ENCODE measurements around the gene LRP1-AS. TPM values are rescaled to one million over a fixed set of nuclear protein-coding genes. Genes with fewer than 3 reads are reported as not detected.

LRP1-AS gene
- total and polyA plus RNA-seq, 2 donors, result not detected

GRCh38 chr12:57138526-57139272 lies 8.7 kb downstream of the LRP1-AS start:
- no peaks in the 10 kb centered on the region for H3K4me1 ChIP-seq (ENCODE audit: insufficient read depth)
- 59% methylated on average over 13 of the region's 13 CpGs for WGBS
- no peak for DNase-seq (ENCODE audit: extremely low spot score)
- H3K36me3 ChIP-seq (ENCODE audit: insufficient read depth), result peaks cover 4% of the 10 kb centered on the region
- H3K4me3 ChIP-seq (ENCODE audit: low read depth, low read length), result no peak overlapping the region
- peak overlapping the region; percentile 60 for H3K27ac ChIP-seq (ENCODE audit: low read depth)

GRCh38 chr12:57135527-57136326 lies 11.7 kb downstream of the LRP1-AS start:
- Histone ChIP-seq H3K36me3 (ENCODE audit: insufficient read depth) (peaks cover 1% of the 10 kb centered on the region), H3K4me1 (ENCODE audit: insufficient read depth) (no peaks in the 10 kb centered on the region), H3K4me3 (ENCODE audit: low read depth, low read length) (no peak overlapping the region), H3K27ac (ENCODE audit: low read depth) (peak overlapping the region; percentile 66)
- peak; percentile 63 for DNase-seq (ENCODE audit: extremely low spot score)
- WGBS, result 26% methylated on average over 18 of the region's 18 CpGs

DNA sequence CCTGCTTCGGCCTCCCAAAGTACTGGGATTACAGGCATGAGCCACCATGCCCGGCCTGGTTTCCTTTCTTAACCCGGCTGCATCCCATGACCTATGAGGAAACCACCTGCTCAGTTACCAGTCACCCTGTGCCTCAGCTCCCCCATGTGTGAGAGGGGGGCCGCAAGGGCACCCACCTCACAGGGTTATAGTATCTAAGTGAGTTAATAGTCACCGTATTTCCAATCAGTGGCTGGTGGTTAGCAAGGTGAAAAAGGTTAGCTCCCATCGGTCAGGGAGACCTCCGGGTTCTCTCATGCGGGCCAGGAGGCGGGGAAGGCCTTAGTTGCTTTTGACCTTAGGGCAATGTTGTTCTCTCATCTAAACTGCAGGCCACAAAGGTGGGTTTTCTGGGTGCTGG lies 12.5 kb downstream of the LRP1-AS start:
- H3K4me3 ChIP-seq (ENCODE audit: low read depth, low read length), result no peak overlapping the region
- no peaks in the 10 kb centered on the region for H3K4me1 ChIP-seq (ENCODE audit: insufficient read depth)
- 68% methylated on average over 9 of the region's 9 CpGs for WGBS
- H3K36me3 ChIP-seq (ENCODE audit: insufficient read depth), result peaks cover 1% of the 10 kb centered on the region
- H3K27ac ChIP-seq (ENCODE audit: low read depth), result peak overlapping the region; percentile 49
- no peak for DNase-seq (ENCODE audit: extremely low spot score)

DNA sequence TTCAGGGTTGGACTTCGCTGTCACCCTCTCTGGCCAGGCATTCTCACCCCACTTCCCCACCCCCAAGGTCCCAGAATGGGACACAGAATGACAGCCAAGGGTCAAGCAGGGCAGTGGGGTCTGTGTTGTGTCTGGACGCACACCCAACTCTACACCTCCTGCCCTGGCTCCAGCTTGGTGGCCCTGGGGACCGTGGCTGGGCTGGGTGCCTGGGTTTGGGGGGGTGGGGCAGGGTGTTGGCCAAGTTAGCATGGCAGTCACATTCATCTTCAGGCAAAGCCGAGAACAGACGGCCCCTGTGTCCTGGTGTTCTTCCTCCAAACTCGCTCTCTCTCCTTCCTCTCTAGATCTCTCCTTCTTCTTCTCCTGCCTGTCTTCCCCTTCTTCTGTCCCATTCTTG lies 13.5 kb downstream of the LRP1-AS start:
- Histone ChIP-seq H3K4me3 (ENCODE audit: low read depth, low read length) (no peak overlapping the region), H3K27ac (ENCODE audit: low read depth) (peak overlapping the region; percentile 4), H3K4me1 (ENCODE audit: insufficient read depth) (no peaks in the 10 kb centered on the region), H3K36me3 (ENCODE audit: insufficient read depth) (no peaks in the 10 kb centered on the region)
- WGBS, result 44% methylated on average over 6 of the region's 6 CpGs
- DNase-seq (ENCODE audit: extremely low spot score), result no peak

DNA sequence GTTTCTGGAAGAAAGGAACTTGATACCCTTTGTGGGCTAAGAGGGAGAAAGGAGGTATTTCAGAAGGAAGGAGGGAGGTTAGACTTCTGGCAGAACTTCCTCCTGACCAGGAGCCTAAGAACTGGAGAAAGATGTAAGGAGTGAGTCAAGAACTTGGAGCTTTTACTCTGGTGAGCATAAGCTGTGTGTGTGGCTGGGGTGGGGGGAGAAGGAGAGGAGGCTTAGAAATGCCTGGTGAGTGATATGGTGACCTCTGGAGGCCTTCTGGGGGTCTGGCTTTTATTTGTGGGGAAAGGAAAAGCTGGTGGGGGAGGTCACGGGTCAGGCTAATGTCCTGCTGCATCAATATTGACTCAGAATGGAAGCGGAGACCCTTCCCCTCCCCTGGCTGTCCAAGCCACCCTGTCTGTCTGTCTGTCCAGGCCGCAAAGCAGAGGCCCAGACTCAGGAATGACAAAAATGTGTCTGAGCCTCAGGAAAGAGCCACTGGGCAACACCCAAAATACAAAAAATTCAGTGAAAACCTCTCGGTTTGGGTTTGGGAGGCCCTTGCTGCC lies 14.3 kb downstream of the LRP1-AS start:
- WGBS, result 47% methylated on average over 4 of the region's 4 CpGs
- DNase-seq (ENCODE audit: extremely low spot score), result no peak
- H3K4me1 ChIP-seq (ENCODE audit: insufficient read depth), result no peaks in the 10 kb centered on the region

DNA sequence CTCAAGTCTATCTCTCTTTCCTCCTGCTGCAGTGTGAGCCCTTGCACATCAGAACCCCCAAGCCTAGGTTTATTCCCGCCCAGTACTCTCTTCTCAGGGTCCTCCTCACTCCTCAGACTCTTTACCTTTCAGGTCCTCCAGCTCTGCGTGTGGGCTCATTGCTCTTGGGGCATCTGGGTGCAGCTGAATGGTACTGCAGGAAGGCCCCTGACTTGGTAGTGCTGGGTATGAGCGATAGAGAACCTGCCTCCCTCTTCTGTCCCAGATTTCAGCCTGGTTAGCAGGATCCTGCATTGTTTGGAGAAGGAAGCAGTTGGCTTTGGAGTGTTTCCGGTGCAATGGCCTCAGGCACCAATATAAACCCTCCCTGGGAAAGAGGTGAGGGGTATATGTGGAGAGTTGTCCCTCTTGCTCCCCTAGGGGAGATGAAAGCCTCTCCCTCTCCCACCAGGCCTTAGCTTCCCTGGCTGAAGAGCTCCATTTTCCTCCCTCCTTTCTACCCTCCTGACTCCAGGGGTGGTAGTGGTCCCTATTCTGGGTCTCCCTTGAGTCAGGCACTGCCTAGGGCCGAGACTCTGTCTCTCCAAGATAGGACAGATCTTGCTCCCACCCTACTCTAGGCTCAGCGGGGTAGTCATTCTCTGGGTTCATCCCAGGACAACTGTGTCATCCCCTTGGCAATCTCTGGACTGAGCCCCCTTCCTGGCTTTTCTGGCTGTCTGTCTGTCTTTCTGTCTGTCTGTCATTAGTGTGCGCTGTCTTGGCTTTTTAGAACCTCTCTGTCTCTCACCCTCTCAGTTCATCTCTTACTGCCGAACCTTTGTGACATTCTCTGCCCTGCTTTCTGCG lies 15.3 kb downstream of the LRP1-AS start:
- no peaks in the 10 kb centered on the region for H3K4me1 ChIP-seq (ENCODE audit: insufficient read depth)
- H3K27ac ChIP-seq (ENCODE audit: low read depth), result no peak overlapping the region
- 50% methylated on average over 9 of the region's 9 CpGs for WGBS
- H3K36me3 ChIP-seq (ENCODE audit: insufficient read depth), result no peaks in the 10 kb centered on the region
- no peak overlapping the region for H3K4me3 ChIP-seq (ENCODE audit: low read depth, low read length)
- no peak for DNase-seq (ENCODE audit: extremely low spot score)

More for the DNA sequence above, 14.3 kb downstream of the LRP1-AS start:
- Histone ChIP-seq H3K27ac (ENCODE audit: low read depth) (peak overlapping the region; percentile 13), H3K36me3 (ENCODE audit: insufficient read depth) (no peaks in the 10 kb centered on the region), H3K4me3 (ENCODE audit: low read depth, low read length) (no peak overlapping the region)

DNA sequence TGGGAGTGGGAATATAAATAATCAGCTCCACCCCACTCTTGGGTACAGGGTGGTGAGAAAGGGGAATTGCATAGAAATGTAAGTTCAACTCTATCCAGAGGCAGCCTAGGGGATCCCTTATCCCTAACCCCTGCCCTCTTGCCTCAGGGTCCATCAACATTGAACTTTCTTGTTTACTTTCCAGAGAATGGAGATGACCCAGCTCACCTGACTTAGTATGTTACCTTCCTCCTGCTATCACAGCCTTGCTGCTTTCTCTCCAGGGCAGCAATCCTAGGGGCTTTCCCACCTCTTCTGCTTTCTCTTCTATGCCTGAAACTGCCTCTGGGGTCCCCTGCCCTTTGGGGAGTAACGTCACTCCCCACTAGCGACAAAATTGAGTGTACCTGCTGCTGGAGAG lies 16.5 kb downstream of the LRP1-AS start:
- DNase-seq (ENCODE audit: extremely low spot score), result no peak
- H3K4me3 ChIP-seq (ENCODE audit: low read depth, low read length), result no peak overlapping the region
- WGBS, result 58% methylated on average over 2 of the region's 2 CpGs
- H3K4me1 ChIP-seq (ENCODE audit: insufficient read depth), result no peaks in the 10 kb centered on the region
- no peaks in the 10 kb centered on the region for H3K36me3 ChIP-seq (ENCODE audit: insufficient read depth)
- H3K27ac ChIP-seq (ENCODE audit: low read depth), result no peak overlapping the region

DNA sequence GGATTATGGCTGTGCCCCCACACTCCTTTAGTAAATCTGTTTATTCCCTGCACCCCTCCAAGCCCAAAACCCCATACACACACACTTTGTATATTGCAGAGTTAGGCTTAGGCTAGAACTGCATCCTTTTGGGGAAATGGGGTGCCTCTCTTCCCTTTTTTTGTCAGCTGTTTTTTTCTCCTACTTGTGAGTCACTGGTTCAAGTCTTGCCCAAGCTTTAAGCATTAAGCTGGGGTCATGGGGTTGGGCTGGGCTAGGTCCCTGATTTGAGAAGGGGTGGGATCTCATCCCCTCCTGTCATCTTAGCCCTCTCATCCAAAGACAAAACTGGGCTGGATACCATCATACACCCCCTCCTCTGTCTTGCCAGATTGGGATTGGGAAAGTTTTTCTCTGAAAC lies 17.5 kb downstream of the LRP1-AS start:
- no peak for DNase-seq (ENCODE audit: extremely low spot score)
- no peaks in the 10 kb centered on the region for H3K36me3 ChIP-seq (ENCODE audit: insufficient read depth)
- peak overlapping the region; percentile 88 for H3K4me3 ChIP-seq (ENCODE audit: low read depth, low read length)
- peak overlapping the region; percentile 66 for H3K27ac ChIP-seq (ENCODE audit: low read depth)
- no peaks in the 10 kb centered on the region for H3K4me1 ChIP-seq (ENCODE audit: insufficient read depth)

DNA sequence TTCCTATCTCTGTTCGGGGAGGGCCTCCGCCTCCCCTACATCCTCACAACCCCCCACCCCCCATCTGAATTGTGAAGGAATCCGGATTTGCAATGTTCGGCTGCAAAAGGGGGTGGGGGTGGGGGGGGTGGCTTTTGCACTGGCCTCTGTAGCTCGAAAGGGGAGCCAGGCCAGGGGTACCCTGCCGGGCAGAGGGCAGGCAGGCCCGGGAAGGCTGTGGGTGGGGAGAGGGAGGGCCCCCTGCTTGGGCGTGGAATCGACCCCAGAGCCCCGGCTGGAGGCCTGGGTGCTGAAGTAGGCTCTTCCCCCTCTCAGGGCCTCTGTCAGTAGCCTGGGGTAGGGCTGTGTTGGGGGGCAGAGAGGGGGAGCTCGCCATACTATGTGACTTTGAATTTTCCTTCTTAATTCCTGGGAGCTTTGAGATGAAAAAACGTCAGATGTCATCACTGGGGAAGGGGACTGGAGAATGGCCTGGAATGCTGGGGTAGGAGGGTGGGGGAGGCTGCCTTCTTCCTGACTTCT lies 18.0 kb downstream of the LRP1-AS start:
- Histone ChIP-seq H3K4me3 (ENCODE audit: low read depth, low read length) (peak overlapping the region; percentile 88), H3K4me1 (ENCODE audit: insufficient read depth) (no peaks in the 10 kb centered on the region), H3K36me3 (ENCODE audit: insufficient read depth) (no peaks in the 10 kb centered on the region), H3K27ac (ENCODE audit: low read depth) (peak overlapping the region; percentile 66)
- DNase-seq (ENCODE audit: extremely low spot score), result no peak
- 6% methylated on average over 12 of the region's 12 CpGs for WGBS

- no peaks in the 10 kb centered on the region for H3K36me3 ChIP-seq (ENCODE audit: insufficient read depth)
- H3K27ac ChIP-seq (ENCODE audit: low read depth), result peak overlapping the region; percentile 66
- WGBS, result 2% methylated on average over 35 of the region's 35 CpGs
- peak overlapping the region; percentile 88 for H3K4me3 ChIP-seq (ENCODE audit: low read depth, low read length)
- DNase-seq (ENCODE audit: extremely low spot score), result no peak
- H3K4me1 ChIP-seq (ENCODE audit: insufficient read depth), result no peaks in the 10 kb centered on the region
Measured at GRCh38 chr12:57128519-57129247, 18.7 kb downstream of the LRP1-AS start.

GRCh38 chr12:57127726-57128518 lies 19.5 kb downstream of the LRP1-AS start, which contains the start of gene LRP1:
LRP1 (plus strand) TSS chr12:57128483; CDS start chr12:57128965, 482 bp downstream.
- WGBS, result under 1% methylated on average over 57 of the region's 57 CpGs
- peak; percentile 73 for DNase-seq (ENCODE audit: extremely low spot score)

More at GRCh38 chr12:57127726-57128518, 19.5 kb downstream of the LRP1-AS start, which contains the start of gene LRP1:
- H3K27ac ChIP-seq (ENCODE audit: low read depth), result peak within 1 kb of the TSS; percentile 97
- H3K4me3 ChIP-seq (ENCODE audit: low read depth, low read length), result peak within 1 kb of the TSS; percentile 88
- H3K4me1 ChIP-seq (ENCODE audit: insufficient read depth), result no peaks in the 10 kb centered on the region
- no peaks in the 10 kb centered on the region for H3K36me3 ChIP-seq (ENCODE audit: insufficient read depth)
